ENCODE measurements around the gene CNTNAP2. TPM values are rescaled to one million over a fixed set of nuclear protein-coding genes. Genes with fewer than 3 reads are reported as not detected.

Gene CNTNAP2
- total and polyA plus RNA-seq, 2 of the 8 experiments (the other 6 are each of a cell fraction or from before 2014, with no cell fraction given) = 27.9 to 71.0 TPM

- no peak overlapping the region for H3K27ac ChIP-seq (ENCODE audit: low read depth, low read length)
- H3K27me3 ChIP-seq (replicated peaks in 1 of 4; ENCODE audit: control insufficient read depth in 3 of 4, extremely low read depth in 1 of 4, insufficient read depth in 3 of 4, low read length in 3 of 4) = no peaks in the 10 kb centered on the region
- H3K4me3 ChIP-seq (ENCODE audit: extremely low read depth in 1 of 4, insufficient read depth in 2 of 4, low read depth in 3 of 4, low read length in 4 of 4) = no peak overlapping the region
- no peak overlapping the region for H3K9ac ChIP-seq (replicated peaks in 1 of 4; ENCODE audit: extremely low read depth in 1 of 4, low read depth in 3 of 4, low read length in 3 of 4)
- WGBS, 2 experiments (ENCODE audit: extremely low coverage in 1 of 2, insufficient coverage in 1 of 2, insufficient read length in 1 of 2, insufficient replicate concordance in 2 of 2, low coverage in 1 of 2, low lambda C conversion rate in 2 of 2, missing lambda C conversion rate in 1 of 2) = 89% methylated on average over 1 of the region's 1 CpG; no CpG with 5 or more reads in 1 of the 2 experiments
- no peak overlapping the region for H3K4me2 ChIP-seq (ENCODE audit: insufficient read depth in 1 of 2, low read depth in 2 of 2, low read length in 2 of 2)
- H2AK5ac ChIP-seq (ENCODE audit: low read depth, low read length) = no peak overlapping the region
- no peaks in the 10 kb centered on the region for H3K9me3 ChIP-seq (ENCODE audit: insufficient read depth in 2 of 2, low read depth in 1 of 2, low read length in 1 of 2)
- H2BK20ac ChIP-seq (ENCODE audit: low read length) = no peak overlapping the region
- H4K8ac ChIP-seq (ENCODE audit: extremely low read depth, insufficient read depth, low read length) = no peak overlapping the region
- H2BK12ac ChIP-seq (ENCODE audit: low read depth, low read length) = no peak overlapping the region
- no peak overlapping the region for H3K56ac ChIP-seq (replicated peaks; ENCODE audit: insufficient read length, low read depth, low read length)
- no peak overlapping the region for H3K4ac ChIP-seq (replicated peaks; ENCODE audit: insufficient read length, low read depth, low read length)
- no peak overlapping the region for H2BK120ac ChIP-seq (replicated peaks; ENCODE audit: low read depth, low read length)
- H2AFZ ChIP-seq (ENCODE audit: low read length) = no peak overlapping the region
- H3K23me2 ChIP-seq (ENCODE audit: low read depth, low read length) = no peaks in the 10 kb centered on the region
- no peaks in the 10 kb centered on the region for H3K79me1 ChIP-seq (ENCODE audit: low read depth, low read length)
- no peaks in the 10 kb centered on the region; a peak in 1 of 7 replicates for H3K4me1 ChIP-seq (replicated peaks in 1 of 4; ENCODE audit: control insufficient read depth in 3 of 4, insufficient read depth in 4 of 4, low read length in 3 of 4)
- ChIA-PET CTCF (ENCODE audit: partially characterized antibody) (interaction anchor here (1.1 kb wide), 1 partner anchor 17 kb away, joined by 3 read pairs; no protein-coding TSS in a partner anchor), POLR2A (ENCODE audit: partially characterized antibody) (no interaction called here)
- no peak overlapping the region for H2BK15ac ChIP-seq (ENCODE audit: low read length)
- no peak overlapping the region for H3K18ac ChIP-seq (ENCODE audit: extremely low read depth, low read length)
- no peak overlapping the region for H4K91ac ChIP-seq (replicated peaks; ENCODE audit: insufficient read length, low read length)
- H3K14ac ChIP-seq (ENCODE audit: insufficient read length) = no peak overlapping the region
- no peaks in the 10 kb centered on the region for H3K79me2 ChIP-seq (ENCODE audit: control insufficient read depth in 1 of 2, insufficient read depth in 2 of 2, low read length in 2 of 2)
- FAIRE-seq (no peak), DNase-seq (ENCODE audit: low read depth in 1 of 2, low spot score in 2 of 2) (no peak)
- H4K5ac ChIP-seq (ENCODE audit: insufficient read length, low read depth, low read length) = no peak overlapping the region
- H3K23ac ChIP-seq (ENCODE audit: insufficient read length) = no peak overlapping the region
- H4K20me1 ChIP-seq (replicated peaks in 1 of 2; ENCODE audit: control insufficient read depth in 1 of 2, insufficient read depth in 2 of 2, low read length in 2 of 2) = no peaks in the 10 kb centered on the region
- TF ChIP-seq, protein P1, sequence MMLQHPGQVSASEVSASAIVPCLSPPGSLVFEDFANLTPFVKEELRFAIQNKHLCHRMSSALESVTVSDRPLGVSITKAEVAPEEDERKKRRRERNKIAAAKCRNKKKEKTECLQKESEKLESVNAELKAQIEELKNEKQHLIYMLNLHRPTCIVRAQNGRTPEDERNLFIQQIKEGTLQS (IDR thresholded peaks at IDR 0.05; ENCODE audit: insufficient read depth, low read depth, low read length) = no peak
- TF ChIP-seq ZNF274 (IDR thresholded peaks at IDR 0.05; ENCODE audit: borderline replicate concordance, extremely low read depth, low read length) = no peak
- no peak for TF ChIP-seq SIN3A (conservative IDR thresholded peaks at IDR 0.05 in 1 of 2, IDR thresholded peaks at IDR 0.05 in 1 of 2; ENCODE audit: low read depth in 1 of 2, low read length in 2 of 2)
- TF ChIP-seq ASH2L (IDR thresholded peaks at IDR 0.05; ENCODE audit: low read length) = no peak
- no peak for TF ChIP-seq NRF1 (IDR thresholded peaks at IDR 0.05; ENCODE audit: low read depth, low read length)
- no peak for TF ChIP-seq GTF2F1 (IDR thresholded peaks at IDR 0.05; ENCODE audit: borderline replicate concordance, low read depth, low read length)
- TF ChIP-seq CREB1 (IDR thresholded peaks at IDR 0.05) = no peak
- no peak for TF ChIP-seq BACH1 (IDR thresholded peaks at IDR 0.05; ENCODE audit: low read length)
- TF ChIP-seq RAD21 (IDR thresholded peaks at IDR 0.05 in 1 of 2, conservative IDR thresholded peaks at IDR 0.05 in 1 of 2; ENCODE audit: low read depth in 2 of 2, low read length in 2 of 2) = no peak
- H2BK5ac ChIP-seq (ENCODE audit: low read depth, low read length) = no peak overlapping the region
- H3K36me3 ChIP-seq (ENCODE audit: control insufficient read depth in 2 of 4, insufficient read depth in 4 of 4, low read length in 3 of 4) = no peaks in the 10 kb centered on the region
These were observed 1447.1 kb downstream of the CNTNAP2 start for GRCh38 chr7:147563669-147564068.
